Prostate gland (tissue), 2 donors: ENCODE measurements around the gene RORB. TPM values are rescaled to one million over a fixed set of nuclear protein-coding genes. Genes with fewer than 3 reads are reported as not detected.

ENCODE experiments used
- DNase-seq: peaks from one replicate; pipeline ENCODE4 v3.0.0-alpha.2; 2019; ENCODE audit warnings: low spot score
- H3K27ac ChIP-seq, 2 donors: fragments of 200-600 bp; sonication (generic); 2 replicates each; pipeline ENCODE4 v1.5.1; 2017 to 2019
- H3K27me3 ChIP-seq: fragments of 200-600 bp; sonication (generic); replicated peaks from 2 replicates; pipeline ENCODE4 v1.5.1; 2019; ENCODE audit not compliant: insufficient read depth
- H3K36me3 ChIP-seq, 2 donors: fragments of 200-600 bp; sonication (generic); 1 replicate in 1 of 2; 2 replicates in 1 of 2; pipeline versions ENCODE4 v1.5.1 to v1.8.1; 2017 to 2019
- H3K4me1 ChIP-seq: fragments of 200-600 bp; sonication (generic); replicated peaks from 2 replicates; pipeline ENCODE4 v1.5.1; 2019
- H3K4me3 ChIP-seq, 2 donors: fragments of 200-600 bp; sonication (generic); 2 replicates each; pipeline ENCODE4 v1.5.1; 2017 to 2019
- H3K9me3 ChIP-seq: fragments of 200-600 bp; sonication (generic); 2 replicates; pipeline ENCODE4 v1.5.1; 2017
- POLR2A ChIP-seq: fragments of 450-650 bp; IDR thresholded peaks from one replicate; pipeline ENCODE4 v1.6.1; 2016; ENCODE audit warnings: antibody characterized with exemption, mild to moderate bottlenecking
- POLR2AphosphoS5 ChIP-seq: sonication (generic); formaldehyde crosslinking; IDR thresholded peaks from one replicate; pipeline ENCODE4 v1.6.1; 2017; ENCODE audit warnings: antibody characterized with exemption
- WGBS: methylation state at CpG from one replicate; pipeline ENCODE4 v1.1.5; 2018; 5-methylcytosine and 5-hydroxymethylcytosine counted together
- intact Hi-C: fragments of 100-400 bp; cut with DNase I; formaldehyde crosslinking; loops from one replicate; pipeline ENCODE4 v1.14.2; 2022
- total RNA-seq, 2 donors: library from RNA; depleted of rRNA; stranded (reverse); fragments of >200 nt; gene quantifications; one replicate each; pipeline ENCODE4 v1.1.0, GENCODE V29; 2016
- TF ChIP-seq, protein P1 (sequence below), 4 experiments: fragments of 200-600 bp in 2 of 4; fragments of 450-650 bp in 2 of 4; sonication (generic) in 2 of 4; IDR thresholded peaks; 1 replicate in 3 of 4; 2 replicates in 1 of 4; pipeline ENCODE4 v1.5.1; 2016 to 2019; ENCODE audit warnings: antibody characterized with exemption in 4 of 4, mild to moderate bottlenecking in 2 of 4, moderate library complexity in 2 of 4

RORB gene
- total RNA-seq, 2 donors from 2014 or later, result 1.4 to 1.7 TPM

DNA sequence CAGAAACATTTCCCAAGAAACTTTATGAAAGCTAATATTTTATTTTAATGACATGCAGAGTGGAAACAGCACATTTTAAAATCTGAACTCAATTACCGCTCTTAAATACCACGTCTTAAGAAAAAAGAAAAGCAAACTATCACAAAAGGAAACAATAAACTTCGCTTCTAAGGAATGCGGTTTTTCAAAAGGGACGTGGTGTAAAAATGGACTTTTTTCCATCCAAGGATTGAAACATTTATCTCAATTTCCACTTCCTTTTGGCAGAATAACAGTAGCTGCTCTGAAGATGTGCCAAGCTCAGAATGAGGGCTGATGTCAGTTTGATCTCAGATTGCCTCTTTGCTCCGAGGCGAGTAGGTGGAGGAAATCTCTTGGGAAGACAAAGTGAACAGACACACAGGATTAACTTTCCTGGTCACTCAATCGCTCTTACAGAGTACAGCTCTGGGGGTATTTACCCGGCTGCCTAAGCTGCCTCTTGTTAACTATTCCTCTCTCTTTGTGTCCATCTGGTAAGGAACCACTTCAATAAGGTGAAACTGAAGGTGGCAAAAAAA is 232.1 kb downstream of the RORB start:
- H3K27ac ChIP-seq, result no peak overlapping the region
- H3K4me3 ChIP-seq, result peak overlapping the region in 1 of 2 donors; percentile 1
- WGBS, result 9% methylated on average over 9 of the region's 9 CpGs
- DNase-seq, result no peak
- H3K4me1 ChIP-seq, result no peaks in the 10 kb centered on the region
- no peaks in the 10 kb centered on the region for H3K36me3 ChIP-seq
- TF ChIP-seq, protein P1, sequence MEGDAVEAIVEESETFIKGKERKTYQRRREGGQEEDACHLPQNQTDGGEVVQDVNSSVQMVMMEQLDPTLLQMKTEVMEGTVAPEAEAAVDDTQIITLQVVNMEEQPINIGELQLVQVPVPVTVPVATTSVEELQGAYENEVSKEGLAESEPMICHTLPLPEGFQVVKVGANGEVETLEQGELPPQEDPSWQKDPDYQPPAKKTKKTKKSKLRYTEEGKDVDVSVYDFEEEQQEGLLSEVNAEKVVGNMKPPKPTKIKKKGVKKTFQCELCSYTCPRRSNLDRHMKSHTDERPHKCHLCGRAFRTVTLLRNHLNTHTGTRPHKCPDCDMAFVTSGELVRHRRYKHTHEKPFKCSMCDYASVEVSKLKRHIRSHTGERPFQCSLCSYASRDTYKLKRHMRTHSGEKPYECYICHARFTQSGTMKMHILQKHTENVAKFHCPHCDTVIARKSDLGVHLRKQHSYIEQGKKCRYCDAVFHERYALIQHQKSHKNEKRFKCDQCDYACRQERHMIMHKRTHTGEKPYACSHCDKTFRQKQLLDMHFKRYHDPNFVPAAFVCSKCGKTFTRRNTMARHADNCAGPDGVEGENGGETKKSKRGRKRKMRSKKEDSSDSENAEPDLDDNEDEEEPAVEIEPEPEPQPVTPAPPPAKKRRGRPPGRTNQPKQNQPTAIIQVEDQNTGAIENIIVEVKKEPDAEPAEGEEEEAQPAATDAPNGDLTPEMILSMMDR (IDR thresholded peaks at IDR 0.05), result no peak
- TF ChIP-seq POLR2A (no peak), POLR2AphosphoS5 (no peak)
- intact Hi-C loops, result no loop called here
- no peaks in the 10 kb centered on the region for H3K27me3 ChIP-seq
- H3K9me3 ChIP-seq, result no peaks in the 10 kb centered on the region

DNA sequence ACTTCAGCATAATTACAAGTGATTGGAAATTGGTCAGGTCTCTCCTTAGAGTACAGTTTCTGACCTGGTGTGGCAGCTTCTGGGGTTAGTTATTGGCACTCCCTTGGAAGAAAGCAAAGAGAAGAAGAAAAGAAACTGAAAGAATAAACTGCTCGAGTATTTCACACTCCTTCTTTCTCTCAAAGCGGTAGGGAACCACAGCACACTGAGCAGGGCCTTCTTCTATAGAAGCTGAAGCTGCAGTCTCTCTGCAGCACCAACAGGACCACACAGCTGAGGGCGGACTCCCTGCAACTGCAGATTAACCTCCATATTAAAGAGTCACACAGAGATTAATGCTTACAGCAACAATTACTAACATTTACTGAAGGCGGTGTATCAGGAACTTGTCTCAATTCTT is 238.6 kb downstream of the RORB start:
- TF ChIP-seq POLR2A (no peak), POLR2AphosphoS5 (no peak)
- TF ChIP-seq, protein P1 (IDR thresholded peaks at IDR 0.05), result no peak
- Histone ChIP-seq H3K4me3 (no peak overlapping the region), H3K4me1 (no peaks in the 10 kb centered on the region), H3K27ac (no peak overlapping the region), H3K27me3 (no peaks in the 10 kb centered on the region), H3K9me3 (no peaks in the 10 kb centered on the region), H3K36me3 (no peaks in the 10 kb centered on the region)
- intact Hi-C loops, result no loop called here
- 88% methylated on average over 4 of the region's 4 CpGs for WGBS
- DNase-seq, result no peak

DNA sequence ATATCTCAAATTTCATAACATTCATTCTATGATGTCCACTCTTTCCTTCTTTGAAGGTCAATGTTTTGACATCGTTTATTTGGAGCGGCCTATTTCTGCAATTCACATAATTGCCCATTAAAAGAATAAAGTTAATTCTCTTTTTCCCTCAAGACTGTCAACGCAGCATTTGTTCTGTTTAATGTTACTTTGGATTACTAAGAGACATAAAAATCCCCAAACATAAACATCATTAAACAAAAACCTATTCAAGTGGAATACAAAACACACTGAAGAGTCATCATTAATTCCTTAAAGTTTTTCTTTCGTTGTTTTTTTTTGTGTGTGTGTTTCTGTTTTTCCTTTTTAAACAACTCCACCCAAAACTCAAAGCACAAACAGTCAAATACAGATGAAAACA is 239.5 kb downstream of the RORB start:
- no peak for DNase-seq
- intact Hi-C loops, result no loop called here
- Histone ChIP-seq H3K36me3 (no peaks in the 10 kb centered on the region), H3K9me3 (no peaks in the 10 kb centered on the region), H3K4me1 (no peaks in the 10 kb centered on the region), H3K27ac (no peak overlapping the region), H3K27me3 (no peaks in the 10 kb centered on the region), H3K4me3 (no peak overlapping the region)
- 83% methylated on average over 4 of the region's 4 CpGs for WGBS
- TF ChIP-seq, protein P1 (IDR thresholded peaks at IDR 0.05), result no peak
- TF ChIP-seq POLR2AphosphoS5 (no peak), POLR2A (no peak)

GRCh38 chr9:74742191-74742790 is 245.2 kb downstream of the RORB start:
- intact Hi-C loops, result no loop called here
- no peaks in the 10 kb centered on the region for H3K27me3 ChIP-seq
- WGBS, result 92% methylated on average over 1 of the region's 1 CpG
- no peaks in the 10 kb centered on the region for H3K4me1 ChIP-seq
- no peak for DNase-seq
- no peaks in the 10 kb centered on the region for H3K36me3 ChIP-seq
- no peak overlapping the region for H3K27ac ChIP-seq
- TF ChIP-seq POLR2A (no peak), POLR2AphosphoS5 (no peak)
- TF ChIP-seq, protein P1 (IDR thresholded peaks at IDR 0.05), result no peak
- no peak overlapping the region for H3K4me3 ChIP-seq
- H3K9me3 ChIP-seq, result no peaks in the 10 kb centered on the region
